Activated T-cell treated with anti-CD3 and anti-CD28 coated beads, Interleukin-2, amount 50 U/mL, for 1 hour (primary cell): ENCODE results near the gene MAN1A2.
"Not testable (repeated sequence)": the region's sequence is repeated elsewhere in the genome, so short reads cannot be mapped to it uniquely, and the experiment has no call there.

Experiments used
- DNase-seq: peaks from one replicate; pipeline ENCODE4 v3.0.0-alpha.2; 2020

The MAN1A2 gene

DNA sequence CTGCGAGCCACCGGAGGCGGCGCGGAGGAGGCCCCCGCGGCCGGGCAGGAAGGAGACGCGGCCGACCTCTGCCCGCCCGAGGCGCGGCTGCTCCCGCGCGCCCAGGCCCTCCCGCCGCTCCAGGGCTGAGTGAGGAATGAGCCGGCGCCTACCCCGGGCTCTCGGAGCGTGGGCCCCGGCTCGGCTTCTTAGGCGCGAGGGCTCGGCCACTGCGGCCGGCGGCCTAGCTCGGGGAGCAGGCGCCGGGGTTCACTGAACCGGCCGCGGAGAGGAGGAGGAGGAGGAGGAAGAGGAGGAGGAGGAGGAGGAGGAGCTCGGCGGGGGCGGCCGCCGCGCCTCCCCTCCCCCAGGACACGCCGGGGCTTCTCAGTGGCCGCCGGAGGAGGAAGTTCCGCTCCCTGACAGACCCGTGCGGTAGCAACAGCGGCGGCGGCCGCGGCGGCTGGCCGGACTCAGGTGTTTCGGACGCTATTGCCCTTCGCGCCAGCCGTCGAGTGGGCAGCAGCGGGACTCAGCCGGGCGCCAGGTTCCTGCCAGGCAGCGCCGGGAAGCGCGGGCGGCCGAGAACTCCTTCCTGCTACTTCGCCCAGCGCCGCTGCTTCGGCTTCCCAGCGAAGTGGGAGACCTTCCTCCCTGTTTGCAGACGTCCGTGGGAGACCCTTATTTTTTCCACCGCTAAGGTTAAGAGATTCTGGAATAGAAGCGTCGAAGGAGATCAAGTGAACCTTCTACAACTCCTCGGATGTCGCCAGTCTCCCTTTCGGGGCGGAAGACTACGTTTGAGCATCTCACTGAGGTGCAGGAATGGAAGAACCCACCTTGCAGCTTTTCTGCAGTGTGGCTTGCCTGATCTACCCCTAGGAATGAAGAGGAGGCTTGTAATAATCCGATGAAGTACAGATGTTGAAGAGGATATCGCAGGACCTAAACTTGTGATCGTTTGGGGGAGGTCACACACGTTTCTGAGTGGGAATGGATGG lies at the start of gene MAN1A2:
TSS of gene MAN1A2 (plus strand) at position 404 of the 980 bp plus-strand sequence. CDS start 735 bp downstream, outside the sequence.
- DNase-seq = peak; percentile 76

- DNase-seq = no peak
Measured at GRCh38 chr1:117318011-117318410, 49.2 kb upstream of the MAN1A2 start.

GRCh38 chr1:117318426-117318825 lies 48.8 kb upstream of the MAN1A2 start:
- no peak for DNase-seq

DNA sequence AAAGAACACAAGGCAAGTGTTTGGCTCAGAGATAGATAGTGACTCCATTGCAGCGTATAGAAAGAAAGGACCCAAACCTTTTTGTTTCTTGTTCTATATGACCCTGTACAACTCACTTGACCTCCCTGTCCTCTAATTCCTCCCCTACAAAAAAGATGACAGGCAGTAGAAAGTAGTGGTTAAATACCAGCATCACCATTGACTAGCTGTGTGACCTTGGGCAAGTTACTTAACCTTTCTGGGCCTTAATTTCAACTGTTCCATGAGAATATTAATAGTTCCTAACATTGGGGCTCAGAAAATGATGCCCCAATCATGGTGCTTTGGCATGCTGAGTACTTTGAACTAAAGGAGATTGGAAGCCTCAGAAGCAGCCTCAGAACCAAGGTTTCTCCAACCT lies 46.7 kb upstream of the MAN1A2 start:
- DNase-seq = no peak

GRCh38 chr1:117321680-117322609 lies 45.3 kb upstream of the MAN1A2 start:
- no peak for DNase-seq

GRCh38 chr1:117324357-117324756 lies 42.9 kb upstream of the MAN1A2 start:
- no peak for DNase-seq

GRCh38 chr1:117326035-117326434 lies 41.2 kb upstream of the MAN1A2 start:
- not testable (repeated sequence) for DNase-seq

DNA sequence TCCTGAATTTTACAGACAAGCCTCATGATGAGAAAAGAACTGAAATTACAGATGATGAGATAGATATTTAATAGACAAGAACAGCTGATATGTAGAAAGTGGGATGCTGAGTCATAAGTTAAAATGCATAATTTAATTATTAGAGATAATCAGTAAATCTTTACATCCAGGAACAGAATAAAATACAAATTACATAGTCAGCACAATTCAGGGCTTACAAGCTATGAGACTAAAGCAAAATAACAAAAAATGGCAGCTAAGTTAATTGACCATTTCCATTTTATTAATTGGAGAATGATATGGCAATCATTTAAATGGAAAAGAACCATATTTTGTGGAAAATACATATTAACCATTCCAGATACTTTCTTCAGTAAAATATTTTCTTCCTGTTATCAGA lies 40.2 kb upstream of the MAN1A2 start:
- DNase-seq = no peak

GRCh38 chr1:117335376-117336086 lies 31.7 kb upstream of the MAN1A2 start:
- DNase-seq = no peak

DNA sequence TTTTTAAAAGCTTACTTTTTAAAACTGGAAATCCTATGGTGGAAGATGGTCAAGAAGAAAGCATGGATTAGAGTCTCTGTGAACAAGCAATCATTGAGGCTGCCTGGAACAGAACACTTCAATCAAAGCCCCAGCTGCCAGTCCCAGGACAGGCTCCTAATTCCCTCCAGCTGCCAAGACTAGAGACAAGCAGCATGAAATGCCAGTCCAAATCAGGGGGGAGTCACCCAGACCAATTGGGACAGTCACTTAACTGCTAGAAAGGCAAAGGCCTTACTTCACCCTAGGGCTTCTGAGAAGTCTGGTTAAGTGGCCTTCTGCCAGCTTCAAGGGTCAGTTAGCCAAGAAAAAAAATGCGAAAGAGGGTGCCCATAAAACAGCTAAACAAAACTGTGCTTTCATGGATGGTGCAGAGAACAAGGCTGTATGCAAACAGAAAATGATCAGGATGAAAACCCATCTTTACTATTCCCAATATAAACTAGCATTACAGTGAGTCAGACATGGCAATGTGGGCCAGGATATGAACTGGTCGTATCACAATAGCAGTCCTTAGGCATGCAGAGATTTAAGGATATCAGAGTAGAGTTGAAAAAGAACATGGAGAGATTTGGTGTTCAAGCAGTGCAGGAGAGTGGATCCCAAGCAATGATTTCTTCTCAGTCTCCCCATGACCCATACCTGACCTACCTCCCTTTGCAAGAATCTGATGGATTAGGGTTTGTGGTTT lies 31.0 kb upstream of the MAN1A2 start:
- DNase-seq = no peak

DNA sequence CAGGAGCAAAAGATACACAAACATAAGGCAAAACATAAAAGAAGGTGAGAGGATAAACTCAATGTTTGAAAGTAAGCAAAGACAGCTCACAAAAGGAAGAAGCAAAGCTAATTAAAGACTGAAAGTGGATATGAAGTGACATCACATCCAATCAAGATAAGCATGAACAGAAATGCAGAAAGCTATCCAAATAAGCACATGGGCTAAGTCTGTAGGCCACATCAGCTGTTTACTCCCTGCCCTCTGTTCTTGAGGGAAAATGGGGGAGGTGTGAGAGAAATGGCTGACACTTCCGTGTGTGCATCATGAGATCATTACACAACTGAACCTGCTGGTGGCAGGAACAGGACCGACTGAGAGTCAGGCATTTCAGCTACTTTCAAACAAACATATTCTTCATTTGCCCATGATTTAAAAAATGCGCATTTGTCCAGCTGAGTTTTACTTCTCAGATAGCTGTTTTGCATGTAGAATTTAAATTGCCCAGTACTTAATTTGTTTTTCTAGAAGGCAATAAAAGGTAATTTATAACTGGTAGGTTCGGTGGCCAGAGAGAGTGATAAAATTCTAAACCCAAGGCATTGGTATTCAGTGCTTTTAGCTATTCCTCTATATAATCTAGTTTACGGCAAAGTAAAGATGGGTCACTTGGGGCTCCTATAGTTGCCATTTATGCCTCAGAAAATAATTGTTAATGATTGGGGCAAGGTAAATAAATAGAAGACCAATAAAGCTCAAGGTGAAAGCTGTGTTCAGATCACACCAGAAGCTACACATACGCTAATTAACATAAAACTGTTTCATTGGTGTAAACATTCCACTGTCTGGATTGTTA lies 27.2 kb upstream of the MAN1A2 start:
- no peak for DNase-seq

DNA sequence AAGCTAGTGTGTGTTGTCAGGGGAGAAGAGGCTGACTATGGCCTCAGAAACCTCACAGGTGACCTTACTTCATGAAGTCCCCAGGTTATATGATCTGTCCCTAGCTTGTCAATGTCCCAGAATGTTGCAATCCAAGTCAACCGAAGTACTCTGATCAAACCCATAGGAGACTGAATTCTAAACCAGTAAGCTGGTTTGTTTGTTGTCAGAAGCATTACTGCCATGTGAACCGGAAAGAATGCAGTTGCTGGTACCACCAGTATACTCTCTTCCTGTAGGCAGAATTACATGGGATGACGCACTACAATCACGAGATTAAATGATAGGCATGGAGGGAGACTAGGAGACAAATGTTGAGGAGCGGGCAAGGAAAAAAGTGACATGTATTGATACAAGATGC lies 26.1 kb upstream of the MAN1A2 start:
- no peak for DNase-seq

- no peak for DNase-seq
Measured at GRCh38 chr1:117342397-117342796, 24.9 kb upstream of the MAN1A2 start.

- no peak for DNase-seq
Measured at GRCh38 chr1:117346206-117346928, 20.9 kb upstream of the MAN1A2 start.

GRCh38 chr1:117347907-117348306 lies 19.3 kb upstream of the MAN1A2 start:
- no peak for DNase-seq

DNA sequence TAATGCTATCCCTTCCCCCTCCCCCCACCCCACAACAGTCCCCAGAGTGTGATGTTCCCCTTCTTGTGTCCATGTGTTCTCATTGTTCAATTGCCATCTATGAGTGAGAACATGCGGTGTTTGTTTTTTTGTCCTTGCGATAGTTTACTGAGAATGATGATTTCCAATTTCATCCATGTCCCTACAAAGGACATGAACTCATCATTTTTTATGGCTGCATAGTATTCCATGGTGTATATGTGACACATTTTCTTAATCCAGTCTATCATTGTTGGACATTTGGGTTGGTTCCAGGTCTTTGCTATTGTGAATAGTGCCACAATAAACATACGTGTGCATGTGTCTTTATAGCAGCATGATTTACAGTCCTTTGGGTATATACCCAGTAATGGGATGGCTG lies 14.6 kb upstream of the MAN1A2 start:
- not testable (repeated sequence) for DNase-seq

- peak; percentile 46 for DNase-seq
Measured at GRCh38 chr1:117357833-117358603, 9.2 kb upstream of the MAN1A2 start.

- DNase-seq = not testable (repeated sequence)
Measured at GRCh38 chr1:117358604-117358887, 8.7 kb upstream of the MAN1A2 start.

- DNase-seq = no peak
Measured at GRCh38 chr1:117359561-117360289, 7.5 kb upstream of the MAN1A2 start.
